Common myeloid progenitor, CD34-positive (primary cell): ENCODE measurements around the gene ZXDA.
A peak's percentile ranks its signal among the peaks of the same experiment; 100 is the strongest.
"Not testable (repeated sequence)": the region's sequence is repeated elsewhere in the genome, so short reads cannot be mapped to it uniquely, and the experiment has no call there.

Source experiments
- CTCF ChIA-PET: fragments of 350-600 bp; sonication (Branson Sonifier 250); formaldehyde crosslinking; loops from one replicate; lab custom pipeline; 2021; ENCODE audit warnings: antibody characterized with exemption; lab: Charles Lee
- POLR2A ChIA-PET: fragments of 350-600 bp; sonication (Branson Sonifier 250); formaldehyde crosslinking; loops from one replicate; lab custom pipeline; 2021; ENCODE audit warnings: antibody characterized with exemption; lab: Charles Lee
- DNase-seq, 3 donors: peaks; one replicate each; pipeline versions ENCODE4 v3.0.0 to v3.0.0-alpha.2; 2013
- H3K27ac ChIP-seq, 2 experiments: 1 replicate in 1 of 2; 2 replicates in 1 of 2; pipeline ENCODE4 v1.7.0; 2013; ENCODE audit warnings: inconsistent platforms in 2 of 2, low read length in 2 of 2, mild to moderate bottlenecking in 2 of 2, low read depth in 1 of 2, moderate library complexity in 1 of 2; ENCODE audit not compliant: severe bottlenecking in 2 of 2, insufficient read depth in 1 of 2, poor library complexity in 1 of 2
- H3K27me3 ChIP-seq, 5 experiments: replicated peaks in 2 of 5; 1 replicate in 3 of 5; 2 replicates in 2 of 5; pipeline versions ENCODE4 v1.6.1 to v1.7.0; 2013; ENCODE audit warnings: low read length in 4 of 5, mild to moderate bottlenecking in 2 of 5, moderate library complexity in 2 of 5, inconsistent platforms in 1 of 5; ENCODE audit not compliant: insufficient read depth in 5 of 5, control insufficient read depth in 4 of 5
- H3K36me3 ChIP-seq, 4 experiments: 1 replicate in 2 of 4; 2 replicates in 2 of 4; pipeline versions ENCODE4 v1.6.1 to v1.7.0; 2013; ENCODE audit warnings: low read length in 3 of 4, control low read depth in 1 of 4, mild to moderate bottlenecking in 1 of 4; ENCODE audit not compliant: control insufficient read depth in 4 of 4, insufficient read depth in 4 of 4
- H3K4me1 ChIP-seq, 4 experiments: 1 replicate in 3 of 4; 2 replicates in 1 of 4; pipeline versions ENCODE4 v1.6.1 to v1.7.1; 2013; ENCODE audit warnings: low read length in 3 of 4, mild to moderate bottlenecking in 3 of 4, control low read depth in 1 of 4, inconsistent platforms in 1 of 4, moderate library complexity in 1 of 4; ENCODE audit not compliant: control insufficient read depth in 4 of 4, insufficient read depth in 4 of 4; ENCODE audit errors: control extremely low read depth in 1 of 4
- H3K4me3 ChIP-seq, 7 experiments: 1 replicate in 4 of 7; 2 replicates in 3 of 7; pipeline versions ENCODE4 v1.5.1 to v1.7.0; 2013; ENCODE audit warnings: mild to moderate bottlenecking in 7 of 7, low read length in 6 of 7, moderate library complexity in 6 of 7, inconsistent platforms in 2 of 7, low read depth in 2 of 7, control low read depth in 1 of 7; ENCODE audit not compliant: insufficient read depth in 4 of 7, control insufficient read depth in 1 of 7; ENCODE audit errors: extremely low read depth in 1 of 7
- H3K9me3 ChIP-seq, 5 experiments: 1 replicate in 4 of 5; 2 replicates in 1 of 5; pipeline versions ENCODE4 v1.6.1 to v1.7.1; 2013; ENCODE audit warnings: low read length in 4 of 5, mild to moderate bottlenecking in 2 of 5, inconsistent platforms in 1 of 5, low read depth in 1 of 5, moderate library complexity in 1 of 5; ENCODE audit not compliant: control insufficient read depth in 4 of 5, insufficient read depth in 2 of 5; ENCODE audit errors: control extremely low read depth in 1 of 5
- WGBS: methylation state at CpG from one replicate; pipeline ENCODE4 v1.1.5; 2013; ENCODE audit not compliant: insufficient coverage; 5-methylcytosine and 5-hydroxymethylcytosine counted together

ZXDA gene

DNA sequence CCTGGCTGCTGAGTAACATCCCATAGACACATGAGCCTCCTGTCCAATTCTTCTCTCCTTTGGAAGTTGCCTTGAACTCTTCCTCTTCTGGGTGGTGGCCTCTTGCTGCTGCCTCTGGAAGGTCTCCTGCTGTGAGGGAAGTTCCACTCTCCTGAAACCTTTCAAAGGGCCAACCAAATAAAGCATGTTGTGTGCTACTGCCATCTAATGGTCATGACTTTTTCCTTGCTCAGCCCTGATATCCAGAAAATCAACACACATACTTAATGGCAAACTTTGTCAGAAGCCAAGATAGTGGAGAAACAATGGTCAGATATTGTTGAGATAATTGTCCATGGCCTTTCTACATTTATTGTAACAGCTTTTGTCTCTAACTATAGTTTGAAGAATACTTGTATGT lies 19.1 kb upstream of the ZXDA start:
- no peak overlapping the region for H3K4me3 ChIP-seq
- H3K27ac ChIP-seq, result no peak overlapping the region
- H3K27me3 ChIP-seq, result no peaks in the 10 kb centered on the region
- ChIA-PET CTCF (interaction anchor here (1.0 to 1.7 kb wide), 8 partner anchors 11 to 107 kb away, joined by 3 to 4 read pairs (median 3); no protein-coding TSS in a partner anchor), POLR2A (no interaction called here)
- no peaks in the 10 kb centered on the region for H3K4me1 ChIP-seq
- no peaks in the 10 kb centered on the region for H3K36me3 ChIP-seq
- H3K9me3 ChIP-seq, result no peaks in the 10 kb centered on the region
- DNase-seq, result peak; percentile 38 to 60 (median 60)

DNA sequence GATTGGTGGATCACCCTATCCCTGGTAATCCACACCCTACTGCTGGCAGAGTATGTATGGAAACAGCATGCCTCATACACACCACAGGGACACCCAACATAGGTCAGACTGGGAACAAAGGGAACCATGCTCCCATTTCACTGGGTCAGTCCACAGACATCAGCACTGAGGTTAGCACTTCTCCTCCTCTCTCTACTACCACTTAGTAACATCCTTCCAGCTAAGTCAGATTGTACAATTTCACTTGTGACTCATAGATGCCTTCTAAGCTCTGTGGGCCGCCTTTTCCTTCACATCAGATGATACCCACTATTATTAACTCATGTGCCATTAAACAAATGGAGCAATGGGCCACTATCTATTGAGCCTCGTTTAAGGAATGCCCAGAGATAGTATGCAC lies 15.5 kb upstream of the ZXDA start:
- H3K4me3 ChIP-seq, result no peak overlapping the region
- CTCF ChIA-PET, result interaction anchor here (1.8 kb wide), 1 partner anchor 100 kb away, joined by 5 read pairs; no protein-coding TSS in a partner anchor
- no peaks in the 10 kb centered on the region for H3K36me3 ChIP-seq
- DNase-seq, result no peak
- 63% methylated on average over 1 of the region's 2 CpGs for WGBS
- H3K27ac ChIP-seq, result no peak overlapping the region
- H3K4me1 ChIP-seq, result no peaks in the 10 kb centered on the region
- no peaks in the 10 kb centered on the region for H3K9me3 ChIP-seq
- H3K27me3 ChIP-seq, result no peaks in the 10 kb centered on the region
- POLR2A ChIA-PET, result no interaction called here

DNA sequence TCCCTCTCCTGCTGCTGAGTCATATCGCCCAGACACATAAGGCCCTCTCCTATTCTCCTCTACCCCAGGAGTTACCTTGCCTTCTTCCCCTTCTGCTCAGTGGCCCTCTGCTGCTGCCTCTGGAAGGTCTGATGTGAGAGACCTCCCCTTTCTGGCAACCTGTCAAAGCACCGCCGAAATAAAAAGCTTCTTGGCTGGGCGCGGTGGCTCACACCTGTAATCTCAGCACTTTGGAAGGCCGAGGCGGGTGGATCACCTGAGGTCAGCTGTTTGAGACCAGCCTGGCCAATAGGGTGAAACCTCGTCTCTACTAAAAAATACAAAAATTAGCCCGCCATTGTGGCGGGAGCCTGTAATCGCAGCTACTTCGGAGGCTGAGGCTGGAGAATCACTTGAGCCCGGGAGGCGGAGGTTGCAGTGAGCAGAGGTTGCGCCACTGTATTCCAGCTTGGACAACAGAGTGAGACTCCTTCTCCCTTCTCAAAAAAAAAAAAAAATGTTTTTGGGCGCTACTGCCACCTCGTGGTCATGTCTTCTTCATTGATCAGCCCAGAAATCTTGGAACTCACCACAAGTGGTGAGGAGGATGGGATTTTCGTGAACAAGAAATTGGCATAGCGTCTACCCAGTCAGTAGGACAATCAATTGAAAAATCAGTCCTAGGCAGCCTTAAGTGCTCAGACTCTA lies 8.6 kb upstream of the ZXDA start:
- Histone ChIP-seq H3K4me3 (no peak overlapping the region), H3K4me1 (no peaks in the 10 kb centered on the region), H3K36me3 (no peaks in the 10 kb centered on the region), H3K9me3 (no peaks in the 10 kb centered on the region), H3K27ac (no peak overlapping the region), H3K27me3 (no peaks in the 10 kb centered on the region)
- POLR2A ChIA-PET, result no interaction called here
- CTCF ChIA-PET, result interaction anchor here (0.8 to 1.6 kb wide), 3 partner anchors 10 to 109 kb away, joined by 3 to 4 read pairs (median 4); no protein-coding TSS in a partner anchor
- 53% methylated on average over 17 of the region's 19 CpGs for WGBS
- DNase-seq, result peak in 2 of 3 donors; percentile 55 to 56

DNA sequence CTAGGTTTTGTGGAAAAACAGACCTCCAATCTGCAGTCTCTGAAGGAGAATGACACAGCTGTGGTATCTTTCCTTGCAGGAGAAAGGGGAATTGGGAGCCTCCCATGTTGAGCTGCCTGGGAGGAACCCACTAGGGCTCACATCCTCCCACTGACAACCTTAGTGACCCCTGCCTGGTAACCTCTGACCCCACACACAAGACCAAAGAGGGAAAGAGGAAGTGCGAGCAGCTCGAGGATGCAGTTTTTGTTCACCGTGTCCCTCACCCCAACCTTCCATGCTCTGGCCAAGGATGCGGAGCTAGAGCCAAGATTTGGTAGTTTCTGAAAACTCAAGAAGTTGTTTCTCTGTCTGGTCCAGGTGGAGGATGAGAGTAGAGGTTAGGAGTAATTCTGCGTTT lies 5.4 kb upstream of the ZXDA start:
- Histone ChIP-seq H3K4me1 (peaks cover 0 to 6% (median 4%) of the 10 kb centered on the region in 4 experiments), H3K4me3 (no peak overlapping the region), H3K27me3 (no peaks in the 10 kb centered on the region), H3K36me3 (no peaks in the 10 kb centered on the region), H3K9me3 (no peaks in the 10 kb centered on the region), H3K27ac (no peak overlapping the region)
- CTCF ChIA-PET, result interaction anchor here (1.5 to 2.1 kb wide), 3 partner anchors 14 to 112 kb away, joined by 4 to 7 read pairs (median 4); no protein-coding TSS in a partner anchor
- POLR2A ChIA-PET, result no interaction called here
- DNase-seq, result no peak
- WGBS, result 88% methylated on average over 1 of the region's 5 CpGs

DNA sequence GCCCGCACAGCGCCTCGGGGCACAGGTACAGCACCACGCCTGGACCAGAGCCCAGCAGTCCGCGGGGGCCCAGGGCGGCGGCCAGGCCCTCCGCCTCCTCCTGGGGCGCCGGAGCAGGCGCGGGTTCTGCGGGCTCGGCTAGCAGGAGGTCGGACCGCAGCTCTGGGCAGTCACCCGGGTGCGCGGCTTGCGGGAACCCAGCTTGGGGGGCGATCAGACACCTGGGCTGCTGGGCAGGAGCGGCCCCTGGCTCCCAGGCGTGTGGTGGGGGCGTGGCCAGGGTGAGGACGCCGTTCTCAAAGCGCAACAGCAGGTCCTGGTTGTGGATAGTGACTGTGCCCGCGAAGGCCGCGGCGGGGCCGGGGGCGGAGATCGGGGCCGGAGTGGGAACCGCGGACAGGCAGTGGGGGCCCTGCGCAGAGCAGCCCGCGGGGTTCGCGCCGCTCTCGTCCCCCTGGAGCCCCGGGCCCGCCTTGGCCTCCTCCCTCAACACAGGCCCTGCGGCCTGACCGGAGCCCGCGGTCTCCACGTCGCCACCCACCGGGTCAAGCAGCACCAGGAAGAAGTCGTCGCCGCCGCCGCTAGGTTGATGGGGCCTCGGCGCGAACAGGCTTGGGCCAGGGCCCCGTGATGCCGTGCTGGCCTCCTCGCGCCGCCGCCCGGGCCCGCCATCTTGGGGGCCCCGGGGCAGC lies 517 bp downstream of the ZXDA start:
- Histone ChIP-seq H3K4me1 (peaks cover 0 to 11% (median 6%) of the 10 kb centered on the region in 4 experiments), H3K27ac (peak overlapping the region in 1 of 2 experiments; percentile 58), H3K4me3 (peak overlapping the region; percentile 26 to 70 (median 49))
- DNase-seq, result peak in 2 of 3 donors; percentile 32 to 60
- H3K36me3 ChIP-seq, H3K9me3 ChIP-seq, H3K27me3 ChIP-seq, POLR2A ChIA-PET, CTCF ChIA-PET: not testable (repeated sequence)
- 23% methylated on average over 23 of the region's 72 CpGs for WGBS

DNA sequence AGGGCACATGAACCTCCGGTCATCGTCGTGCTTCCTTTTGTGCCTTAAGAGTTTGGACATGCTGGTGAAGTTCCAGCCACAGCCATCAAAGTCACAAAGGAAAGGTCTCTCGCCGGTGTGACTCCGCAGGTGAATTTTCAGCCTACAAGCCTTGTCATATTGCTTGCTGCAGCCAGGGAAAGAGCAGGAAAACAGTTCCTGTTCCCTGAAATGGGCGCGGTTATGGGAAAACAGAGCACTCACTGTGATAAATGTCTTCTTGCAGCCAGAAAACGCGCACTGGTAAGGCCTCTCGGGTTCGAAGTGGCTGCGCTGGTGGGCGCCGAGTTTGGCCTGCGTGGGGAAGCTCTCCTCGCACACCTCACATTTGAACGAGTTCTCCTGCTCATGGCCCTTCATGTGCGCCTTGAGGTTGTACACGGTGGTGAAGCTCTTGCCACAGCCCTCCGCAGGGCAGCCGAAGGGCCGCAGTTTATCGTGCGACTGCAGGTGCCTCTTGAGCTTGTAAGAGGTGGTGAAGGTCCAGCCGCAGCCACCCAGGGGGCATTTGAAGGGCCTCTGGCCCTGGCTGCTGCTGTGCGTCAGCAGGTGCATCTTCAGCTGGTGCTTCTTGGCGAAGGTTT lies 1.2 kb downstream of the ZXDA start:
- H3K27ac ChIP-seq, POLR2A ChIA-PET, H3K27me3 ChIP-seq, CTCF ChIA-PET, H3K36me3 ChIP-seq, H3K9me3 ChIP-seq: not testable (repeated sequence)
- Histone ChIP-seq H3K4me3 (peak overlapping the region in 6 of 7 experiments; percentile 26 to 70 (median 51)), H3K4me1 (peaks cover 0 to 11% (median 6%) of the 10 kb centered on the region in 4 experiments)
- WGBS, result 80% methylated on average over 19 of the region's 28 CpGs
- peak in 2 of 3 donors; percentile 10 to 58 for DNase-seq
